ENCODE results near the gene POU2F1.
"Not testable (repeated sequence)": the region's sequence is repeated elsewhere in the genome, so short reads cannot be mapped to it uniquely, and the experiment has no call there.

The POU2F1 gene

DNA sequence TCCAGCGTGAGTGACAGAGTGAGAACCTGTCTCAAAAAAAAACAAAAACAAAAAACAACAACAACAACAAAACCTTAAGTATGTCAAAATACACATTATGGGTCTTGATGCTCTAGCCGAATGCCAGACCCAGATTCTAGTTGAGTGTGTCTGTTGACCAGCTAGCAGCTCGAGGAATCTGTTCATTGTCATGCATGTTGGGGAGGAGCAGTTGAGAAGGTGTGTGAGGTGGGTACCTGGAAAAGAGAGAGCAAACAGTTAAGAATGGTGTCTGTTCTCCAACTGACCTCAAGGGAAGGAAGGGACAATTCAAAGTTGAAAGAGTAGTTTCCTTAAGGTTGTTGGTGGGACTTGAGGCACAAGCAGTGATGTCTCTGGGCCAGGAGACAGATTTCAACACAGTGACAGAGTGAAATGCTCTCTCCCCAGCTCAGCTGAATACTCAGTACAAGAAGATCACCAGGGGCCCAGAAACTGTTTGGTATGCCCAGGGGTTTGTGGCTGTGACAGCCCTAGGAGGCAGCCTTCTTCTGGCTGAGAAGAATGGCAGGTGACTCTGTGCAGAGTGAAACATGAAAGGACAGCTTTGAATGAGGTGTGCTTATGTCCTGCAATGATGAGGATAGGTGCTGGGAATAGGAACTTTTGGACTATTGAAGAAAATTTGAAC is 14.4 kb upstream of the POU2F1 start:
- DNase-seq, result no peak

DNA sequence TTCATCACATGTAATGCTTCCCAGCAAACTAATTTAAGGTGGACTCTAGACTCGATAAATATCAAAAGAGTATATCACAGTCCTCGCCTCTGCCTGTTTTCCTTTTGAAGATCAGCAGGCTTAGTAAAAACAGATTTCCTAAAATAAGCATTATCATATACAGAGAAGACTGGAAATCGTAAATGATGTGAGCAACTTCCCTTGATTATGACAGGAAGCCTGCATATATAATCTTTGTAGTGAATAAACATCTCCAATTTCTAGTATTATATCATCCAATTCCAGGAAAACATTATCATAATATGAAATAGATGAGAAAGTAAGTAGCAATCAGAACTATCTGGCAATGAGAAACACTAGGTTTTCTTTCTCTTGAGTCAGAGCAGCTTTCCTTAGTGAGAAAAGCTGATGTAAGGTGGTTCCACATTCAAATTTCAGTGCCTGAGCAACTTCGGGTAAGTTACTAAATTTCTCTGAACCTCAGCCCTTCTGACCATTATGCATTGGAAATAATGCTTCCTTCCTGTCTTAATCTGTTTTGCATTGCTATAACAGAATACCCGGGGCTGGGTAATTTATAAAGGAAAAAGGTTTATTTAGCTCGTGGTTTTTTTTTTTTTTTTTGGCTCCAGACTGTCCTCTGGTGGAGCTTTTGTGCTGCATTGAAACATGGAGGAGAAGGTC is 12.6 kb upstream of the POU2F1 start:
- DNase-seq, result no peak

DNA sequence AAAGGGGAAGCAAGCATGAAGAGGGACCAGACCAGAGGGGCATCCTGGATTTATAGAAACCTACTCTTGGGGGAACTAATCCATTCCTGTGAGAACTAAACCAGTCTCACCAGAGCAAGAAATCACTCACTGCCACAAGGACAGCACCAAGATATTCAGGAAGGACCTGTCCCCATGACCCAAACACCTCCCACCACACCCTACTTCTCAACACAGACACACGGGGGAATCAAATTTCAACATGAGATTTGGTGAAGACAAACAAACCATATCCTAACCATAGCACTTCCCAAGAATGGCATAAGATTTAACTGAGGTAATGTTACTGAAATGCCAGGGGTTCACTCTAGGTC is 12.1 kb upstream of the POU2F1 start:
- DNase-seq, result no peak

DNA sequence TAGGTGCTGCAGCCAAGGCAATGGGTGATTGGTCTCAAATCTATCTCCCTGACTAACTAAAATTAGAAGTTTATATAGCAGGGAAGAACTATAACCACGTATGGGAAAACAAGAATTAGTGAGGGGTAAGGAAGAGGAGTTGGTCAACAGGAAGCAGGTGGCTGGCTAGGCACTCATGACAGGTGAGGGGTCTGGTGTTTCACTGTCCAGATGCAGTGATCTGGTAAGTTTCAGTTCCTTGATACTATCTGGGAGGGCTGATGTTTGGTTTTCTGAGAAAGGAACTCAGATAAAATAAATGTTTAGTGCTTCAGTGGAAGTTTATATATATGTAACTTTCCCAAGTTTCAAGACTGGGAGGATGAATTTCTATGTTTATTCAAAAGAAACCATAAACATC is 11.6 kb upstream of the POU2F1 start:
- no peak for DNase-seq

DNA sequence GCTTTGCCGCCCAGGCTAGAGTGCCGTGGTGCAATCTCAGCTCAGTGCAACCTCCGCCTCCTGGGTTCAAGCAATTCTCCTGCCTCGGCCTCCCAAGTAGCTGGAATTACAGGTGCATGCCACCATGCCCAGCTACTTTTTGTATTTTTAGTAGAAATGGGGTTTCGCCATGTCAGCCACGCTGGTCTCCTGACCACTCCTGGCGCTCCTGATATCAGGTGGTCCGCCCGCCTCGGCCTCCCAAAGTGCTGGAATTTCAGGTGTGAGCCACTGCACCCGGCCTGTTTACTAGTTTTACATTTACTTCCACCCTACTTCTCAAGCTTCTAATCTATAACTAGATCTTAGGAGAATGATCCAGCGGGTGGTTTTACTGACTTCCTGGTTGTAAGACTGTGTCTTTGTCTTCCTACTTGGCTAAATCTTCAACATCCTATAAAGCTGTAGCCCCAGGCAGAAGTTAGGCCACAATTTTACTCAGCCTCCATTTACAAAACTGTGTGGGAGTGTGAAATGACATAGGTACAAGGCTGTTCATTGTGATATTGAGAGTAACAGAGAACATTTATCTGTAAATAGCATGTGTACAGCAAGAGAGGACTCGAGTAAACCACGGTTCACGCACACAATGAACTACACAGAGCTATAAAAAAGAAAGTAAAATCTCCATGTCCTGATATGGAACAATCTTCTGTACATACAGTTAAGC is 9.6 kb upstream of the POU2F1 start:
- DNase-seq, result no peak

DNA sequence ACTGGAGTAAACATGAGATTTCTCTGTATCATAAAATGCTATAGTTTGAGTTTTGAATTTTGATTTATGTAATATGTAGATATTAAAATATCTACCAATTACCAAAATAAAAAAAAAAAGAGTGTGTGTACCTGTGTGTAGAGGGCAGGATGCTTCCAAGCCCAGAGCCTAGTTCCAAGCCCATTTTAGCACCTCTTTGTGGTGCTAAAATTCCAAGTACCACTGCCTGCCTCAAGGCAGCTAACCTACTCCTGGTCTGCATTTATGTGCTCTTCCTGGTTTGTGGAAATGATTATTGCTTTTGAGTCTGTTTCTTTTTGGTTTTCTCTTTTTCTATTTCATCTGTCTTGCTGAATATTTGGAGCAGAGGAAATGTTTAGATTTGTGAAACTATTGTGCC is 8.7 kb upstream of the POU2F1 start:
- no peak for DNase-seq

DNA sequence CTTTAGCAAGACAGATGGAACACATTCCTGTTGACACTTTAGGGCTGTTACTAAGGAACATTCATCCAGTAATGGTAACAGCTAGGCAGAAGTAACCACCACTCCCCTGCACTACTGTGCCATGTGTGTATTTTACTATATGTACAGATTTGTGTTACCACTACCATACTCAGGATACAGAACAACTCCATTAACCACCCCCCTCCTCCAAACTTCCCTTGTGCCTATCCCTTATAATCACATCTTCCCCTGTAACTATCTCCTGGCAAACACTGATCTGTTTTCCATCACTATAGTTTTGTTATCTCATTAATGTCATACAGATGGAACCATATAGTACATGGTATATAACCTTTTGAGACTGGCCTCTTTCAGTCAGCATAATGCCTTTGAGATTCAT is 3.9 kb upstream of the POU2F1 start:
- no peak for DNase-seq

DNA sequence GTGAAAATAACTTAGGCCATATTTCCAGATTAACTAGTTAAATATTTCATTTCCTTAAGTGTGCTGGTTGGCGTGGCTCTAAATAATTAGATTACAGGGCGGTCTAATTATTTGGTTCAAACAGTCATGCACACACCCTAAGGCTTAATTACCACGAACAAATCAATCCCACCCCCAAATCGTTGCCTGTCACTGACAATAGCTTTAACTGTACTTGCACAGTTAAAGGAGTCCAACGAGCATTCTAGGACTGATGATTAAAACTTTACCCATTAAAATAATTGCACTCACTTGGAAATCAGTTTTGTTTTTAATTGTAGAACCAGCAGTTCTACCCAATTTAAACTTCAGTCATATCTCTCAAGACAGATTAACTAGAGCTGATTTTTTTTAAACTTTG is 1.5 kb upstream of the POU2F1 start:
- peak; percentile 20 for DNase-seq

DNA sequence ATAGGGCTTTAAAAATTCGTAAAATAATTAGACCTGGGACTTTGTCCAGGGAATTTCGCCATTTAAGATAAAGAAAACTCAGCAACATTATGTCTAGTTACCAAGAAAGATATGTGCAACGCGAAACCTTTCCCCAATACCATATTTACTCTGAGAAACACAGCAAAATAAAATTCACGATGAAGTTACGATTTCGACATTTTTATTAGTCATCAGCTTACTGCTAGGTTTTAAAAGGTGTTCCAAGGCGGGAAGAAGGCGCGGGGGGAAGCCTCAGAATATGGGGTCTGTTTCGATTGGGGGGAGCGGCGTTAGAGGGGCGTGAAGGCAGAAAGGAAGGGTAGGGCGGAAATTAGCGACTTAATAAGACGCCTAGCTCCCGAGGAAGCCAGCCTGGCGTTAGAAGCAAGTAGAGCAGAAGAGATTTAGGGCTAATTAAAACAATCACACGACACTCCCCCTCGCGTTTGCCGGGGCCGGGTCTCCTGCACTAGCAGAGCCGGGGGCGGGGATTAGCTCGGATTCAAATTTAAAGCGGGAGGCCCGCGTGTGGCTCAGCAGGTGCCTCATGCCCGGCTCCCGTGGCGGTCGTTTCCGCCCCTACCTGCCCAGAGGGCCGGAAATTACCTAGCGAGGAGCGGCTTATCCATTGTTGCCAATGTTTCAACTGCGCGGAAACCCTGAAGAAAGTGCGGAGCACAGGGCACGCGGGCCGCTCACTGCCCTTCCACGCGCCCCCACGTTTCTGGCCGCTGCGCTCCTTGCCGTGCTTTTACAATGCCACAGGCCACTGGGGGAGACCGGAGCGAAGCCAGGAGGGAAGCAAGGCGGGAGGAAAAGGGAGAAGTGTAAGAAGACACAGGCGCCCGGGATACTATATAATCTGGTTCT is 795 bp upstream of the POU2F1 start:
- DNase-seq, result peak; percentile 93

DNA sequence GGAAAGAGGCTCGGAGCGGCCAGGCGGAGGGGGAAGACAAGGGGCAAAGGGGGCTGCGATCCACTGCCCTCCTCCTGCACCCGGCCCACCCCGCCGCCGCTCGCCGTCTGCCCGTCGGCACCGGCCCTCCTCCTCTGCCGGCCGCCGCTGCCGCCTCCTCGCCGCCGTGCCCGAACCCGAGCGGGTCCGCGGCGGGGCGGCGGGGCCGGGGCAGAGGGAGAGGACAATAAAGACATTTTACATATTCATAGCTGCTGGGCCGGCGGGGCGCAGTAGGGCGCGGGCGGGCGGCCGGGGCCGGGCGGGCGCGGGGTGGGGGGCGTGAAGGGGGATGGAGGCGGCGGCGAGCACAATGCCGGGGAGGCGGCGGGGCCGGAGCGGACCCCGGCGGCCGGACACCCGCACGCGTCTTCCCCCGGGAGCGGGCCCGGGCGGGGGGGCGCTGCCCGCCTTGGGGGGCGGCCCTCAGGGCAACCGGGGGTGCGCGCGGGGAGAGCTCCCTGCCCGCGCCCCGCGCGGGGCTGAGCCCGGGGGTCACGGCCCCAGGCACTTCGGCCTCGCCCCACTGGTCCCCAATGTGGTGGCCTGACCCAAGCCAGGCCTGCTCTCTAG is 546 bp downstream of the POU2F1 start:
- no peak for DNase-seq

DNA sequence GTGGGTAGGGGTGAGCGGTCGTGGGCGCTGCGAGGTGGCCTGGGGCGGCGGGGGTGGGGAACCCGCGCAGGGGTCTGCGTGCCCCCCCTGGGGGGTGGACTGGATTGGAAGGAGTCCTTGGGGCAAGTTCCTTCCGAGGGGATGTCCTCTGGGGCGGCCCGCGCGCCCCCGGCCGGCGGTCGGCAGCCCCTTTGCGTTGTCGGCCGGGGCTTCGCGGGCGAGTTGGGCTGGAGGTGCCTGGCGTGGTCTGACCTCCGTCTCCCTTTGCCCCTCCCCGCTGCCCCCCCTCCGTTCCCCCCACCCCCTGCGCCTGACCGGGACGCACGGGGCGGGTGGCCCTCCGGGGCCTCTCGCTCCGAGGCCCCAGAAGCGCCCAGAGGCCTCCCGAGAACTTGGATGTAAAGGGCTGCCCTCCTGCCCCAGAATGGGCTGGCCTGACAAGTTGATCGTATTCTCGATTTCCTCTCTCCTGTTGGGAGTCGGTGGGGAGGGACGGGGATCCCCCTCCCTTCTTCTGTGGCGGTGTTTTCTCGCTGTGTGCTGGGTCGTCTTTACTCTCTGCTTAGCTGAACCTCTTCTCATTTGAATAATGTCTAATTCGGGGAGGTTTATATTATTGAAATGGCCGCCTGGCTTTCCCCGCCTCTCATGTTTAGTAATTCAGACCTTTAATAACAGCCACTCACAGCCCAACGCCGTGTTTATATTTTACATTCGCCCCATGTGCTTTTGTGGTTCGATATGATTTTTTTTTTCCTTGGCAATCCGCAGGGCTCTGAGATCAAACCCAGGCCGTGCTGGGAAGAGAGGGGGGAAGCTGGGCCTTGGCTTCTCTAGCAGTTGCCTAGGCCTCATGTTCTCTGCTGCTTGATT is 1.3 kb downstream of the POU2F1 start:
- peak; percentile 89 for DNase-seq

DNA sequence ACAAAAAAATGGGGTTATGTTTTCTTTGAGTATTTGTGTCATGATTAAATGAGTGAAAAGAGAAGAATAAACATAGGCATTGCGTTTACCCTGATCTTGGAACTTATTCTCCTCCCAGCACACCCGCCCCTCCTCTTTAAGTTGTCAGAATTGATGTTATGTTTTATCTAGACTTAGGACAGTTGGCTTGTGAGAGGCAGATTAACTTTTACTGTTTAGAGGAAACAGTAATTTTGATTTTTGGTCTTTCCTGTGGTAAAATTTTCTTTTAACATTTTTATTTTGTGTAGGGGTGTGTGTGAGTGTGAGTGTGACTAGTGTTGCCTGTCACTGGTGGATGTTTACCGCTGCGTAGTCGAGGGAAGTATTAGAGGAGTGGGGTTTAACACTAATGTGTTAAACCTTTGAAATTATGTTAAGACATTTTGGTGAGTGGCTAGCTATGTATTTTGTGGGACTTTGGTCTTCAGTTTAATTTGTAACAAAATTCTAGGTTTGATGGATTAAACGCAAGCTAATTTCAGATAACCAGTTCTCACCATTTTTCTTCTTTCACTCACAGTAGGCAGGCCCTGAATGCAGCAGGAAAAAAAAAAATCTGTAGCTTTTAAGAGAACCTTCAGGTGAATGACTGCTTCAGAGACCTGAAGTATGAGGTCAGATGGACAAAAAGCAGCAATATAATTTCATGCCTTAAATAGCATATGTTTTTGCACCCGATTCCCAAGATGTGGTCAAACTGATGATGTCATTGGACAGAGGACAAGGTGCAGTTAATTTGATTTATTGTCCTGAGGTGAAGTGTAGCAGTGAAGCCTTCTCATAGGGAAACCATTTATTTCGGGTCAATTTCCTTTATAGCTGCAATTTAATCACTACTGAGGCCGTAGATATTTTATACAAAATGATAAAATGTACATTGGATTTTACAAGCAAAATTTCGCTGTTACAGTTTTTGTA is 2.7 kb downstream of the POU2F1 start:
- DNase-seq, result peak; percentile 42

DNA sequence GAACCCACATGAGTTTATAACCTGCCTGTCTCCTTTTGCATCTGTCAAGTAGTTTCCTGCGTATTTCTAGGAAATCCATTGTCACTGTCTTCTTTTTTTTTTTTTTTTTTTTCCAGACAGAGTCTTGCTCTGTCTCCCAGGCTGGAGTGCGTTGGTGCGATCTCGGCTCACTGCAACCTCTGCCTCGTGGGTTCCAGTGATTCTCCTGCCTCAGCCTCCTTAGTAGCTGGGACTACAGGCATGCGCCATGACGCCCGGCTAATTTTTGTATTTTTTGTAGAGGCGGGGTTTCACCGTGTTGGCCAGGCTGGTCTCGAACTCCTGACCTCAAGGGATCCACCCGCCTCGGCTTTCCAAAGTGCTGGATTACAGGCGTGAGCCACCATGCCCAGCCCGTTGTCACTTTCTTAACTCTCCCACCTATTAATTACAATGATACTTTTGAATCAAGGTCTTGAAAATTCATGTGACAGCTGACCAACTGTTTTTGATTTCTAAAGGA is 4.1 kb downstream of the POU2F1 start:
- DNase-seq, result not testable (repeated sequence)

DNA sequence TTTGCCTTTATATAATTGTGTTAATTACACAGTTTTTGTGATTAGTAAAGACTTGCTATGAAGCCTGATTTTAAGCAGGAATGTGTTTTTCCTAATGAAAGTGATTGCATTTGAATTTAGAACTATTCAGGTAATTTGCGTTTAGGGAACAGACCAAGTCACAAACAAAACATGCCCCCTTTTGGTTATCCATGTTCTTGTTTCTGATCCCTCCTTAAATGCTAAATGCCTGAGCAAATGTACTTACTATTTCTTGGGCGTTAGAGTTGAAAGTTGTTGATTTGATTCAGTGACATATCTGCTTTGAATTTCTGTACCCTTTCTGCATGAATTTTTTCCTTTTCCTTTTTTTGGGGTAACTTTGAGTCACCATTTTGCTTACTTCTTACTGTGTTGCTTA is 5.2 kb downstream of the POU2F1 start:
- DNase-seq, result no peak

DNA sequence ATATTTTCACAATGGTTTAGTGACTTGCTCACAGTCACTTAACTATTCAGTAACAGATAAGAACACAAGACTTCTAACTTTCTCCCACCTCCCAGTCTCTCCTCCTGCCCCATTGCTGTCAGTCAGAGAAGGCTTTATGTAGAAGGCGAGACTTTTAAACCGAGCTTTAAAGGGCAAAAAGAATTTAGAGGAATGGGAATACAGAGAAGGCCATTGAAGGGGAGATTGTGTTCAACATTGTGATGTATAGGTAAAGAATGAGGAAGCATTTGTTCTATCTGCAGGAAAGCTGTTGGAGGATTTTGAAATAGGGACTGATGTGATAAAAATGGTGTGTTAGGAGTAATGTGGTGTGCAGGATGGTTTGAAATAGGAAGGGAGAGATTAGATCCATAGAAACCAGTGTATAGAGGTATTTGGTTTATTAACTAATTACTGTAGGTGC is 7.3 kb downstream of the POU2F1 start:
- DNase-seq, result peak; percentile 47

DNA sequence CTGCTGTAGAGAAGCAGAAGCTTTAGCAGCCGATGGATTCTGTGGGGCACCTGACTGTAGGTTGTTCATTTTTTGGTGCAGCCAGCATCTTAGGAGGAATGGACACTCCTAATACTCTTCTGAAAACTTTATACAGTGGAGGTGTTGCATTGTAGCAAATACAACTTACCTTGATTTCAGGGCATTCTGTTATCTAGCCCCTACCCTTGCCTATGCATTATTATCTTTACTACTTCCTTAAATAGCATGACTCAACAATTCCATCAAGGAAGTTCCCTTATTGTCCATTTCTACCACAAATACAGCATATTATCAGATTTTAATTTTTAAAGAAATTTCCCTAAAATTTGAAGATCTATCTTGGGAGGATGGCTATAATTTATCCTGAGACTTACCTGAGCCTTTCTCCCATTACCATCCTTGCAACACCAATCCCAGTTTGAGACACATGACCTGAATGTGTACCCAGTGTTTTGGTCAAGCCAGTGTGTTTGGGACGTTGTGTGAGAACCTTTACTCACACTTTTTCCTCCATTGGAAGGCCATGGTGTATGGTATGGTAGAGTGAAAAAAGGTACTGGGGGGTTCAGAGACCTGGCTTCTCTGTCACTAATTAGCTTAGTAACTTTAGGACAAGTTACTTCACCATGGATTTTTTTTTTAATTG is 9.2 kb downstream of the POU2F1 start:
- peak; percentile 62 for DNase-seq

DNA sequence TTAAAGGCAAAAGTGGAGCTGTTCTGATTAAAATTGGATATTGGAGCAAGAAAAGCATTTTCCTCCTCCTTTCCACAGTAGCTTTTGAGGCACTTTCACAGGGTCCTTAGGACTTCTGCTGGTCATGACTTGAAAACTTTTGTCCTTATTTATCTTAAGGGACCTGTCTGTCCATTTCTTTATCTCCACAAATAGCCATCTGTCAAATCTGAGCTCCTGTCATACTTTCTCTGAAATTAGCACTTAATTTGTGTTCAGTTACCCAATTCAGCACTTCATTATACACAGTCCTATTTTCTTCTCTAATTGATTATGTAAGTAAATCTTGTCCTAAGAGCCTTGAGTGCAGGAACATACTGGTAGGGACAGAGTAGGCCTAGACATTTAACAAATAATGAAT is 9.8 kb downstream of the POU2F1 start:
- DNase-seq, result no peak

DNA sequence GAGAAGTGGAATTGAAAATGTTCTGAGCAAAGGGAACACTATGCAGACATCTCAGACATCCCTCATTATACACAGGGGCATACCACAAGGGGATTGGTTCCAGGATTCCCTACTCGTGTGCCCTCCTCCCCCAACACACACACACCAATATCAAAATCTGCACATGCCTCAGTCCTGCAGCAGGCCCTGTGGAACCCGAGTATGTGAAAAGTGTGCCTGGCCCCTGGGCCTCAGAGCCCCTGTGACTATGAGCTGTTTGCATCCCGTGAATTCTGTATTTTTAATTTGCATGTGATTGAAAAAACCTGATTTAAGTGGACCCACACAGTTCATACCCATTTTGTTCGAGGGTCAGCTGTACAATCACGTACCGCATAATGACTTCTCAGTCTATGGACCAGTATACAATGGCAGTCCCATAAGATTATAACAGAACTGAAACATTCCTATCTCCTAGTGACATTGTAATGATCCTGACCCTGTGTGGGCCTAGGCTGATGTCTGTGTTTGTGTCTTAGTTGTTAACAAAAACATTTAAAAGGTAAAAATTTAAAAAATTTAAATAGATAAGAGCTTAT is 11.3 kb downstream of the POU2F1 start:
- DNase-seq, result no peak

DNA sequence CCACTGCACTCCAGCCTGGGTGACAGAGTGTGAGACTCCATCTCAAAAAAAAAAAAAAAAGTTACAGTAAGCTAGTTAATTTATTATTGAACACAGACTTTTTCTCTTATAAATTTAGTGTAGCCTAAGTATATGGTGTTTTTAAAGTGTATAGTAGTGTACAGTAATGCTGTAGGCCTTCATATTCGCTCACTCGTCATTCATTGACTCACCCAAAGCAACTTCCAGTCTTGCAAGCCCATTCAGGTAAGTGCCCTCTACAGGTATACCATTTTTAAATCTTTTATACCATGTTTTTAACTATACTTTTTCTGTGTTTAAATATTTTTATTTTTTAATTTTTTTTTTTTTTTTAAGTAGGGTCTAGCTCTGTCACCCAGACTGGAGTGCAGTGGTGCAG is 12.1 kb downstream of the POU2F1 start:
- no peak for DNase-seq

Data from hematopoietic multipotent progenitor cell treated with erythropoietin and hydrocortisone succinate and interleukin-3 and kit ligand, for 6 days (in vitro differentiated cells).